ENCODE data around the gene STK40. TPM values are rescaled to one million over a fixed set of nuclear protein-coding genes. Genes with fewer than 3 reads are reported as not detected.

The STK40 gene
- total RNA-seq, 3 donors from 2014 or later: 63.9 to 86.1 (median 66.8) TPM

GRCh38 chr1:36306902-36307456 is 78.7 kb downstream of the STK40 start:
- H3K36me3 Mint-ChIP-seq (ENCODE audit: insufficient read depth): peaks cover 18% of the 10 kb centered on the region
- H3K9me3 Mint-ChIP-seq: no peaks in the 10 kb centered on the region
- H3K4me1 Mint-ChIP-seq (ENCODE audit: low read depth): peaks cover 34% of the 10 kb centered on the region

GRCh38 chr1:36306210-36306901 is 79.4 kb downstream of the STK40 start, which contains the start of gene SH3D21:
SH3D21 (plus strand) TSS chr1:36306368; CDS start chr1:36306421, 53 bp downstream.
- DNase-seq (peak; percentile 40), ATAC-seq (peak; percentile 23 to 36)
- no peaks in the 10 kb centered on the region for H3K27me3 Mint-ChIP-seq (ENCODE audit: low read depth)
- H3K36me3 Mint-ChIP-seq (ENCODE audit: insufficient read depth): peaks cover 18% of the 10 kb centered on the region
- peaks cover 35% of the 10 kb centered on the region for H3K4me1 Mint-ChIP-seq (ENCODE audit: low read depth)
- H3K4me3 Mint-ChIP-seq: peak within 1 kb of the TSS; percentile 89
- H3K9me3 Mint-ChIP-seq: no peaks in the 10 kb centered on the region

More at GRCh38 chr1:36306902-36307456, 78.7 kb downstream of the STK40 start:
- H3K4me3 Mint-ChIP-seq: peak overlapping the region; percentile 89
- peak; percentile 88 for DNase-seq
- peak; percentile 96 for ATAC-seq
- no peaks in the 10 kb centered on the region for H3K27me3 Mint-ChIP-seq (ENCODE audit: low read depth)

DNA sequence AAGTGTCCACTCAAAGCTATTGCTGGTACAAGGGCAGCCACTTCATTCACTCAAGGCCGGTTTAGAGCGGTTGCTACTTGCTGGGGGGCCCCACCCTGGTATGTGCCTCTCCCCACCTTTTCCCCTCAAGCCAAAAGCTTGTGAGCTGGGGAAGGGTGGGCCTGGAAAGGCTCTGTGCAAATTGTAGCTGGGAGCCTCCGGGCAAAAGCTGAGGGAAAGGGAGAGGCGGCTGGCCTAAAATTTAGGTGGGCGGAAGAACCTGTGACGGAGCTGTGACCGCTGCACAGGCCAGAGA is 79.9 kb downstream of the STK40 start:
- H3K27me3 Mint-ChIP-seq (ENCODE audit: low read depth): no peaks in the 10 kb centered on the region
- H3K9me3 Mint-ChIP-seq: no peaks in the 10 kb centered on the region
- DNase-seq (no peak), ATAC-seq (no peak)
- peak overlapping the region; percentile 89 for H3K4me3 Mint-ChIP-seq
- H3K4me1 Mint-ChIP-seq (ENCODE audit: low read depth): peaks cover 40% of the 10 kb centered on the region
- H3K36me3 Mint-ChIP-seq (ENCODE audit: insufficient read depth): peaks cover 22% of the 10 kb centered on the region

DNA sequence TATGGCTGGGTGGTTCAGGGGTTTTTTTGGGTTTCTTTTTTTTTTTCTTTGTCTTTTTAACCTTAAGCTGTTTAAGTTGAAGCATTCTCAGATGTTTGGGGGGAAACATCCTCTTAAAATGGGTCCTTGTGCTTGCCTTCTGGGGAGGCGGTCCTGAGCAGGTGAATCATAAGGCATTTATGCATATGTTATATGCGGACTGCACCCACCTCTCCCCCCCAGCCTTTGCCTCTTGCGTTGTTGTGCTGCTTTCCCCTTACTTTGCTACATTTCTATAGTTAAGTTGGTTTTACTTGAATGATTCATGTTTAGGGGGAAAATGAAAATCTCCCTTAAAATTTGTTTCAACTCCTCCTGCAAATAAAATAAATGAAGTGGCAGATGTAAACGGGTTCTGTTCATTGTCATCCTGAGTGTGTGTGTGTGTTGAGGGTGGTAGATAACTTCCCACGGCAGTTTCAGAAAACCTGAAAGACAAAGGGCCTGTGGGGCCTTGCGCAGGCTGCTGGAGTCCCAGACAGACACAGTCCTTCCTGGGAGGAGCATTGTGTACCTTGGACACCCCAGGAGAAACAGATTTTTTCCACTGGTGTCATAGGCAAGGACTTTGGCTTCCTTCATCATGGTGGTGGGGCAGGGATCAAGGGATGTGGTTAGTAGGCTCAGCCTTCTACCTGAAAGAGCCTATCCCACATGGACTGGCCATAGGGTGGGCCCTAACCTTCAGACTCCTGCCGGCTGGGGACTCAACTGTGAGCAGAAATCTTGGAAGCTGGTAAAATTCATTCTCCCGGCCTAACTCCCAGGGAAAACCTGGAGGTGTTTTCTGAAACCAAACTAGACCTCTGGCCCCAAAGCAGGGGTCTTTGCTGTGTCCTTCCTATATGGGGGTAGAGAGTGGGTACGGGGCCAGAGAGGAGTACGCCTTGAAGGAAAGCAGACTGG is 80.5 kb downstream of the STK40 start:
- H3K4me1 Mint-ChIP-seq (ENCODE audit: low read depth): peaks cover 44% of the 10 kb centered on the region
- peak overlapping the region; percentile 89 for H3K4me3 Mint-ChIP-seq
- peaks cover 28% of the 10 kb centered on the region for H3K36me3 Mint-ChIP-seq (ENCODE audit: insufficient read depth)
- DNase-seq (no peak), ATAC-seq (peak; percentile 30 to 42)
- no peaks in the 10 kb centered on the region for H3K9me3 Mint-ChIP-seq
- no peaks in the 10 kb centered on the region for H3K27me3 Mint-ChIP-seq (ENCODE audit: low read depth)

- no peak overlapping the region for H3K4me3 Mint-ChIP-seq
- H3K9me3 Mint-ChIP-seq: no peaks in the 10 kb centered on the region
- no peak for DNase-seq
- no peaks in the 10 kb centered on the region for H3K27me3 Mint-ChIP-seq (ENCODE audit: low read depth)
- no peak for ATAC-seq
- peaks cover 32% of the 10 kb centered on the region for H3K36me3 Mint-ChIP-seq (ENCODE audit: insufficient read depth)
- peaks cover 51% of the 10 kb centered on the region for H3K4me1 Mint-ChIP-seq (ENCODE audit: low read depth)
Measured at GRCh38 chr1:36304521-36304920, 81.2 kb downstream of the STK40 start.

GRCh38 chr1:36303650-36304360 is 81.9 kb downstream of the STK40 start:
- DNase-seq (no peak), ATAC-seq (no peak)
- Mint-ChIP-seq H3K9me3 (no peaks in the 10 kb centered on the region), H3K36me3 (ENCODE audit: insufficient read depth) (peaks cover 32% of the 10 kb centered on the region), H3K27me3 (ENCODE audit: low read depth) (no peaks in the 10 kb centered on the region), H3K4me1 (ENCODE audit: low read depth) (peaks cover 52% of the 10 kb centered on the region), H3K4me3 (peak overlapping the region; percentile 43)

DNA sequence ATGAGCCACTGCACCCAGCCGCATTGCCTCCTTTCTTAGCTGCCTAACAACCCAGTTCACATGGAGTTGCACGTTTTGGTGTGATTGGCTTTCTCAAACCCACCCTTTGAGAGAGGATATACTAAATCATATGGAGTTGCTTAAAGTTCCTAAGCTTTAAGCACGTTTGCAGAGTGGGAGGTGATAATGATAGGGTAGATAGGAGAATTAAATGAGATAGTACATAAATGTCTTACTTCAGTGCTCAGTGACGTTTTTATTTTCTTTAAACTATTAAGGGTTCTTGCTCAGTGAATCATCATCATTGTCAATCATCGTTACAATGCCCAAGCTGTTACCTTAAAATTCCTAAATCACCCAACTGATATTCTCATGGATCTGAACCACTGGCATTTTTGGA is 82.5 kb downstream of the STK40 start:
- DNase-seq (no peak), ATAC-seq (no peak)
- H3K36me3 Mint-ChIP-seq (ENCODE audit: insufficient read depth): peaks cover 32% of the 10 kb centered on the region
- H3K4me1 Mint-ChIP-seq (ENCODE audit: low read depth): peaks cover 52% of the 10 kb centered on the region
- H3K9me3 Mint-ChIP-seq: no peaks in the 10 kb centered on the region
- H3K4me3 Mint-ChIP-seq: peak overlapping the region; percentile 43
- no peaks in the 10 kb centered on the region for H3K27me3 Mint-ChIP-seq (ENCODE audit: low read depth)

DNA sequence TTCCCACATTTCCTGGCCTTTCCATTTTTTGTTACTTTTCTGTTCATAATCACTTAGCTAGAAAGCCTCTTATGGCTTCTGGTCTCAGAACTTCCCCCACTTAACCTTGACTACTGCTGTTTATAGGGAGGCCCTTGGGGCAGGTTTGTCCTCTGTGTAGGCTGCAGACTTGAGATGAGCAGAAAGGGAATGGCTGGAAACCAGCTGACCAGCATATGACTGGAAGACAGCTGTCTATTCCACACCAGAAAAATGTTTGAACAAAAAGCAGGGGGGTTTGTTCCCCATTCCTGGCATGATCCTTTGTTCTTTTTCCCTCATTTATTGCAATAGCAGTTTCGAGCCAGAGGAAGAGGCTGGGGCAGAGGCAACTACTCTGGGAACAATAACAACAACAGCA is 84.5 kb downstream of the STK40 start:
- H3K4me3 Mint-ChIP-seq: no peak overlapping the region
- H3K36me3 Mint-ChIP-seq (ENCODE audit: insufficient read depth): peaks cover 40% of the 10 kb centered on the region
- no peak for ATAC-seq
- H3K9me3 Mint-ChIP-seq: no peaks in the 10 kb centered on the region
- peaks cover 46% of the 10 kb centered on the region for H3K4me1 Mint-ChIP-seq (ENCODE audit: low read depth)
- DNase-seq: no peak
- H3K27me3 Mint-ChIP-seq (ENCODE audit: low read depth): no peaks in the 10 kb centered on the region

GRCh38 chr1:36300526-36300925 is 85.2 kb downstream of the STK40 start:
- Mint-ChIP-seq H3K4me3 (peak overlapping the region; percentile 33), H3K36me3 (ENCODE audit: insufficient read depth) (peaks cover 43% of the 10 kb centered on the region), H3K4me1 (ENCODE audit: low read depth) (peaks cover 43% of the 10 kb centered on the region), H3K27me3 (ENCODE audit: low read depth) (no peaks in the 10 kb centered on the region), H3K9me3 (no peaks in the 10 kb centered on the region)
- ATAC-seq (peak; percentile 79 to 83), DNase-seq (no peak)

- no peak overlapping the region for H3K4me3 Mint-ChIP-seq
- H3K27me3 Mint-ChIP-seq (ENCODE audit: low read depth): no peaks in the 10 kb centered on the region
- no peaks in the 10 kb centered on the region for H3K9me3 Mint-ChIP-seq
- peaks cover 43% of the 10 kb centered on the region for H3K36me3 Mint-ChIP-seq (ENCODE audit: insufficient read depth)
- H3K4me1 Mint-ChIP-seq (ENCODE audit: low read depth): peaks cover 28% of the 10 kb centered on the region
- no peak for DNase-seq
- ATAC-seq: no peak
Measured at GRCh38 chr1:36298640-36299039, 87.1 kb downstream of the STK40 start.

DNA sequence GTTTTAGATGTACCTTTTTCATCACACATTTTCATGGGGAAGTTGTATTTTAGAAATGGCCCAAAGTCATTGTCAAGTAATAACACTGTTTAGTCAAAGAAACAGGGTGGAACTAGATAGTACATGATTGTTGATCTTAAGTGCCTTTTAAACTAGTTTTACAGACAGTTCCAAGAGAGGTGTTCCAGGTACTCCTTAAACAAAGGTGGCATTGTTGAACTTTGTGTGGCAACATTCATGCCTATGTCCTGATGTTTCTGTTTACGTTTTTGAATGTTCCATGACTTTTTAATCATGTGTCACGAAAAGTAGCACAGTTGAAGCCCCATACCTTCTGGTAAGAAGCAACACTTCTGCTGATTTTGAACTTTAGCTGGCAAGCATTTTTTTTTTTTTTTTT is 88.7 kb downstream of the STK40 start:
- Mint-ChIP-seq H3K9me3 (no peaks in the 10 kb centered on the region), H3K36me3 (ENCODE audit: insufficient read depth) (peaks cover 39% of the 10 kb centered on the region), H3K4me3 (no peak overlapping the region), H3K27me3 (ENCODE audit: low read depth) (no peaks in the 10 kb centered on the region), H3K4me1 (ENCODE audit: low read depth) (peaks cover 20% of the 10 kb centered on the region)
- no peak for ATAC-seq
- no peak for DNase-seq

DNA sequence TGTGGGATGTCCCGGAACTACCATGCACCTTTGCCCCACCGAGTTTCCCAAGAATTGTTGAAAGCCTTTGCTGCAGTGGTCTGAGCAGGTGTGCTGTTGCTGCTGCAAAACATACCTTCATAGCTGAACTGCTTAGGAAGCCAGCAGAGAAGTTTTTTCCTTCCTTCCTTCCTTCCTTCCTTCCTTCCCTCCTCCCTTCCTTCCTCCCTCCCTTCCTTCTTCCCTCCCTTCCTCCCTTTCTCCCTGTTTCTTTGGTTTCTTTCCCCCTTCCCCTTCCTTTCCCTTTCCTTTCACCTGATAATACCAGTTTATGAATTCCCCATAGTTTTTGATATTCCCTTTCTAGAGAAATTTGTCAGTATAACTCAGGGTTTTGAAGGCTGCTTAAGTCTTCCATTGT is 90.3 kb downstream of the STK40 start:
- ATAC-seq: no peak
- H3K4me3 Mint-ChIP-seq: no peak overlapping the region
- peaks cover 41% of the 10 kb centered on the region for H3K36me3 Mint-ChIP-seq (ENCODE audit: insufficient read depth)

More for the DNA sequence above, 90.3 kb downstream of the STK40 start:
- no peaks in the 10 kb centered on the region for H3K27me3 Mint-ChIP-seq (ENCODE audit: low read depth)
- DNase-seq: no peak
- no peaks in the 10 kb centered on the region for H3K9me3 Mint-ChIP-seq
- H3K4me1 Mint-ChIP-seq (ENCODE audit: low read depth): peaks cover 9% of the 10 kb centered on the region
